Activated T-helper 1 cell treated with anti-CD3 and anti-CD28 coated beads, Interleukin-2, amount 50 U/mL, for 16 hours (primary cell): ENCODE results near the gene CCNF.

Source experiments
- DNase-seq, 2 donors: peaks; one replicate each; pipeline ENCODE4 v3.0.0-alpha.2; 2020; ENCODE audit warnings: low read depth in 1 of 2, low spot score in 1 of 2

Gene CCNF

GRCh38 chr16:2455081-2455845, 26.0 kb downstream of the CCNF start:
- no peak for DNase-seq

DNA sequence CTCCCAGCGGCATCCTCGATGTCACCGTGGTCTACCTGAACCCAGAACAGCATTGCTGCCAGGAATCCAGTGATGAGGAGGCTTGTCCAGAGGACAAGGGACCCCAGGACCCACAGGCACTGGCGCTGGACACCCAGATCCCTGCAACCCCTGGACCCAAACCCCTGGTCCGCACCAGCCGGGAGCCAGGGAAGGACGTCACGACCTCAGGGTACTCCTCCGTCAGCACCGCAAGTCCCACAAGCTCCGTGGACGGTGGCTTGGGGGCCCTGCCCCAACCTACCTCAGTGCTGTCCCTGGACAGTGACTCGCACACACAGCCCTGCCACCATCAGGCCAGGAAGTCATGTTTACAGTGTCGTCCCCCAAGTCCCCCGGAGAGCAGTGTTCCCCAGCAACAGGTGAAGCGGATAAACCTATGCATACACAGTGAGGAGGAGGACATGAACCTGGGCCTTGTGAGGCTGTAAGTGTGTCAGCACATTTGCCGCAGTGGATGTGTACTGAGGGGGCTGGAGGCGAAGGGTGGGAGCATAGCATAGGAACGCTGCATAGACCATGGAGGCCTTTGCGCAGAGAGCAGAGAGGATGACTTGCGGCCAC, 27.4 kb downstream of the CCNF start:
- no peak for DNase-seq

- no peak for DNase-seq
Observed at GRCh38 chr16:2457267-2457666, 28.0 kb downstream of the CCNF start.

DNA sequence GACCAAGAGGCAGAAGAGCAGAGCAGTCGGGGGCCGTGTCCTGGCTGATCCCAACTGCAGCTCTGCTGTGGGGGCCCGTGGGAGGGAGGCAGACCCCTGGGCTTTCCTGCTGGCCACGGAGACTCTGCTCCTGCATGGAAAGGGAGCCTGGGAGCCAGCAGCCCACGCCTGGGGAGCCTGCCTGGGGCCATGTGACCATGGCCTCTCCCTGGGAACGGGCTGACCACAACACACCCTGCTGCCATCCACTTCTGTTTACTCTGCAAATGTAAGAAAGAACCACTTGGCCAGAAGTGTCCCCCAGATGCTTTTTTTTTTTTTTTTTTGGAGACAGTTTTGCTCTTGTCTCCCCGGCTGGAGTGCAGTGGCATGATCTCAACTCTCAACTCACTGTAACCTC, 28.7 kb downstream of the CCNF start:
- no peak for DNase-seq

DNA sequence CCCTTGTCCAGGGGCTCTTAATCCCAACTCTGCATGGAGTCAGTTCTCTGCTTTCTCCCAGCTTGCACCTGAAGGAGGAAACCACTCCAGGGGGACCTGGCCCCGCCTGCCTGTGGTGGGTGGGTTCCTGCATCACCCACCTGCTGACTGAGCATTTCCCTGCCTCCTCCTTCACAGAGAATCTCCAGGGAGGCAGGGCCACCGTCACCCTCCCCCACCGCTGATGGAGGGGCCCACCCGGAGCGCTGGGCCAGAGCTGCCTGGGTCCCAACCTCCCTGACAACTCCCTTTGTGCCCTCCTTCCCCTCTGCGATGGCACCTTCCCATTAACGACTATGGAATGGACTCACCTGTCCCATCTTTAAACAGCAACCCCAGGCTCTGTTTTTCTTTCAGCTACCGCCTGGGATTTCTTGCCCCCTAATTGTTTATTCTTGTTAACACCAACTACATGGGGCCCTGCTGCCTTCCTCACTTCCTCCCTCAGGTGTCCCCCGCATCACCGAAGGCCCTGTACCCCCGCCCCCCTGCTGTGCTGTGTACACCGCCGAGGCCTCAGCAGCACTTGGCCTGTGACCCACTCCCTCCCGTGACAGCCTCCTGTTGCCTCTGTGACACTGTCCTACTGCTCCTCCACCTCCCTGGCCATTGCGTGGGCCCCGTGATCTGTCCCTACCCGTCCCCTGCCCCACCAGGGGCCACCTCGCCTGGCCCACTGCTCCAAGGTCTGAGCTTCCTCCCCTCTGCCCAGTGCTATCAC, 29.8 kb downstream of the CCNF start:
- no peak for DNase-seq

- peak; percentile 93 to 95 for DNase-seq
Observed at GRCh38 chr16:2459647-2460390, 30.6 kb downstream of the CCNF start, which contains the start of gene TEDC2. TSS of gene TEDC2 (plus strand) at chr16:2460109. CDS start at chr16:2460145, 36 bp downstream.

- no peak for DNase-seq
Observed at GRCh38 chr16:2460391-2460713, 31.1 kb downstream of the CCNF start.

GRCh38 chr16:2460916-2461315, 31.7 kb downstream of the CCNF start:
- DNase-seq: no peak

GRCh38 chr16:2462031-2462866, 33.0 kb downstream of the CCNF start:
- no peak for DNase-seq

DNA sequence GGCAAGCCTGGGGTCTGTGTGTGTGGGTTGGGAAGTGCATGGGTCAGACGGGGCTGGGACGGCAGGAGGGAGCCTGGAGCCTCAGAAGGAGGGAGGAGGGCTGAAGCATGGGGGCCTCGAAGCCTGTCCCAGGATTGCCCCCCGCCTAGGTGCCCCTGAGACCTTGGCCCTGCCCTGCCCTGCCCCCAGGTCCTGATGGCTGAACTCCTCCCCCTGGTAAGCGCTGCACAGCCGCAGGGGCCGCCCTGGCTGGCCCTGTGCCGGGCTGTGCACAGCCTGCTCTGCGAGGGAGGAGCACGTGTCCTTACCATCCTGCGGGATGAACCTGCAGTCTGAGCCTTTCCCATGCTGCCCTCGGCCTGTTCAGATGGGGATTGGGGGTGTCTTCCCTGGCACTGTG, 35.1 kb downstream of the CCNF start:
- no peak for DNase-seq

GRCh38 chr16:2465653-2466415, 36.6 kb downstream of the CCNF start:
- no peak for DNase-seq

DNA sequence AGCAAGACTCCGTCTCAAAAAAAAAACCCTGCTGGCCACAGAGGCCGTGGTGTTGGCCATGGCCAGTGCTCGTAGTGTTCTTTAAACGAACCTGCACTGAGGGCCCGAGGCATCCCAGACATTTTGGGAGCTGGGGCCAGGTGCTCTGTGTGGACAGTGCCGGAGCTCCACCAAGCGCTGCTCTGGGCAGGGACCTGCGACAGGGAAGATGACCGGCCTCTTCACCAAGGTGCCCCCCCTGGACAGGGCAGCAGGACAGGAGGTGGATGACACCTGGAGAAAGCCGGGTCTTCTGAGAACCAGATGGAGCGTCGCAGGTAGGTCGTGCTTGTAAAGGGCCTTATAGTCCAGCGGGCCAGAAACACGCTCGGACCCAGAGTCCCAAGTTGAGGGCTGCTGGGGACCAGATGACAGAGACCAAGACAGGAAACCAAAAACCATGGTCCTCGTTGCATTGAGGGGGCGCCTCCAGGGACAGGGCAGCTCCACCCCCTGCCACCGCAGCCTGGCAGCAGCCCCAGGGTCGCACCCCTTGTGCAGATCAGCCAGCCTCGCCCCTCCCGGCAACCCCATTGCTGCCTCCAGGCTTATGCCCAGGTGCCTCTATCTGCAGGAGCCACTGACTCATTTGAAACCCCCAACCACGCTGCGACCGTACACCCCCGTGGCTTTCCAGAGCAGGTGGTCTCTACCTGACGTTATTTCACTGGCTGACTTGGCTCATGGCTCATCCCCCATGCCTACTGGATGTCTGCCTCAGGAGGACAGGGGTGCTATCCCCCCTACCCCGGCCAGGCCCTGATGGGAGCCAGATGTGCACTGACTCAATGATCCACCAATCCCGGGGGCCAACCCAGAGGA, 37.6 kb downstream of the CCNF start:
- no peak for DNase-seq

- no peak for DNase-seq
Observed at GRCh38 chr16:2467528-2468232, 38.4 kb downstream of the CCNF start.

GRCh38 chr16:2468233-2468724, 39.0 kb downstream of the CCNF start:
- no peak for DNase-seq

- no peak for DNase-seq
Observed at GRCh38 chr16:2468725-2469398, 39.6 kb downstream of the CCNF start.

- no peak for DNase-seq
Observed at GRCh38 chr16:2469399-2470233, 40.4 kb downstream of the CCNF start.

DNA sequence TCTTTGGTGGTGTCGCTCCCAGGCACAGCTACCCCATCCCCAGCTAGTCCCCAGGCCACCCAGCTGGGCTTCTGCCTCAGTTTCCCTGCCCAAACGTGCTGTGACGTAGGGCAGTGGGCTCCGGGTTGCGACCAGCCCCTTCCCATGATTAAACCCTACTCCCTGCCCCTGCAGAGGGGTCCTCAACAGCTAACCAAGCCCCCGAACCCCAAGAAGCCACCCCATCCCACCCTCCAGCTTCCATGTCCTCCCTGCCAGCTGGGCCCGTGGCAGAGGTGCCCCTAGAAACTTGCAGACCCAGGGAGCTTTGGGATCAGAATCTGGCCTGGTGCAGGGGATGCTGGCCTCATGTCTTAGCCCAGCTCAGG, 41.0 kb downstream of the CCNF start:
- DNase-seq: no peak
